ENCODE data around the gene SDCCAG8. TPM values are rescaled to one million over a fixed set of nuclear protein-coding genes. Genes with fewer than 3 reads are reported as not detected.

The SDCCAG8 gene
- total RNA-seq, 4 donors from 2014 or later = 37.1 to 60.2 (median 48.6) TPM

GRCh38 chr1:243414152-243414494, 158.3 kb downstream of the SDCCAG8 start:
- ATAC-seq (ENCODE audit: low FRiP score) (no peak), DNase-seq (ENCODE audit: low spot score) (no peak)
- no peak for TF ChIP-seq CTCF (IDR thresholded peaks at IDR 0.05)

- TF ChIP-seq CTCF (IDR thresholded peaks at IDR 0.05) = no peak
- ATAC-seq (ENCODE audit: low FRiP score) = no peak
- DNase-seq (ENCODE audit: low spot score) = no peak
Observed at GRCh38 chr1:243415663-243416408, 160.0 kb downstream of the SDCCAG8 start.

- ATAC-seq (ENCODE audit: low FRiP score) = no peak
- no peak for DNase-seq (ENCODE audit: low spot score)
- no peak for TF ChIP-seq CTCF (IDR thresholded peaks at IDR 0.05)
Observed at GRCh38 chr1:243416495-243416894, 160.7 kb downstream of the SDCCAG8 start.

GRCh38 chr1:243420016-243420945, 164.4 kb downstream of the SDCCAG8 start:
- ATAC-seq (ENCODE audit: low FRiP score) (no peak), DNase-seq (ENCODE audit: low spot score) (no peak)
- no peak for TF ChIP-seq CTCF (IDR thresholded peaks at IDR 0.05)

- DNase-seq (ENCODE audit: low spot score) (no peak), ATAC-seq (ENCODE audit: low FRiP score) (peak; percentile 49)
- no peak for TF ChIP-seq CTCF (IDR thresholded peaks at IDR 0.05)
Observed at GRCh38 chr1:243420946-243421685, 165.3 kb downstream of the SDCCAG8 start.

GRCh38 chr1:243421784-243422183, 165.9 kb downstream of the SDCCAG8 start:
- no peak for TF ChIP-seq CTCF (IDR thresholded peaks at IDR 0.05)
- DNase-seq (ENCODE audit: low spot score) = no peak
- peak; percentile 90 for ATAC-seq (ENCODE audit: low FRiP score)
